GM23338 (cell line): ENCODE measurements around the gene BCL7C. TPM values are rescaled to one million over a fixed set of nuclear protein-coding genes. Genes with fewer than 3 reads are reported as not detected.

Experiments used
- ATAC-seq: fragments of 200-7000 bp; cut with Tn5 transposase; 3 replicates; pipeline ENCODE4 v1.9.1; 2020
- DNase-seq: peaks from one replicate; pipeline ENCODE4 v3.0.0-alpha.2; 2015; ENCODE audit warnings: low spot score
- H2AFZ ChIP-seq: fragments of 200-600 bp; sonication (generic); 2 replicates; pipeline ENCODE4 v1.8.0; 2016; ENCODE audit warnings: antibody characterized with exemption, mild to moderate bottlenecking, moderate library complexity
- H3F3A ChIP-seq: fragments of 200-600 bp; sonication (generic); replicated peaks from 2 replicates; pipeline ENCODE4 v1.8.0; 2017; ENCODE audit warnings: antibody characterized with exemption, mixed run types, low read depth
- H3K27ac ChIP-seq: fragments of 200-600 bp; sonication (generic); 2 replicates; pipeline ENCODE4 v1.6.1; 2016; ENCODE audit warnings: low read depth
- H3K27me3 ChIP-seq: fragments of 200-600 bp; sonication (generic); 2 replicates; pipeline ENCODE4 v1.8.0; 2016; ENCODE audit warnings: mild to moderate bottlenecking, mixed run types, moderate library complexity; ENCODE audit not compliant: insufficient read depth
- H3K36me3 ChIP-seq: fragments of 200-600 bp; sonication (generic); 2 replicates; pipeline ENCODE4 v1.8.0; 2016; ENCODE audit warnings: mild to moderate bottlenecking; ENCODE audit not compliant: insufficient read depth
- H3K4me1 ChIP-seq: fragments of 200-600 bp; sonication (generic); 2 replicates; pipeline ENCODE4 v1.8.0; 2016; ENCODE audit warnings: mild to moderate bottlenecking, moderate library complexity; ENCODE audit not compliant: insufficient read depth
- H3K4me2 ChIP-seq: fragments of 200-600 bp; sonication (generic); 2 replicates; pipeline ENCODE4 v1.7.1; 2017; ENCODE audit warnings: mixed run types
- H3K4me3 ChIP-seq: fragments of 200-600 bp; sonication (generic); 2 replicates; pipeline ENCODE4 v1.6.1; 2016; ENCODE audit warnings: mixed run types
- H3K79me2 ChIP-seq: fragments of 200-600 bp; sonication (generic); replicated peaks from 2 replicates; pipeline ENCODE4 v1.8.0; 2017; ENCODE audit warnings: mild to moderate bottlenecking; ENCODE audit not compliant: insufficient read depth
- H3K9me2 ChIP-seq: fragments of 200-600 bp; sonication (generic); 2 replicates; pipeline ENCODE4 v1.8.0; 2017; ENCODE audit not compliant: insufficient read depth
- H4K20me1 ChIP-seq: fragments of 200-600 bp; sonication (generic); replicated peaks from 2 replicates; pipeline ENCODE4 v1.8.0; 2017; ENCODE audit warnings: mild to moderate bottlenecking; ENCODE audit not compliant: insufficient read depth
- H3K27ac Mint-ChIP-seq: 2 replicates; pipeline ENCODE4 v1.8.0; 2020; ENCODE audit warnings: inconsistent platforms, mild to moderate bottlenecking, moderate library complexity, mixed read lengths
- H3K27me3 Mint-ChIP-seq: 3 replicates; pipeline ENCODE4 v1.8.0; 2022; ENCODE audit warnings: low read depth, mild to moderate bottlenecking, moderate library complexity, mixed read lengths, inconsistent platforms; ENCODE audit not compliant: insufficient read depth, poor library complexity
- H3K36me3 Mint-ChIP-seq: 3 replicates; pipeline ENCODE4 v1.8.0; 2021; ENCODE audit warnings: low read depth, mild to moderate bottlenecking, inconsistent platforms, moderate library complexity, mixed read lengths
- H3K4me1 Mint-ChIP-seq: 3 replicates; pipeline ENCODE4 v1.8.0; 2020; ENCODE audit warnings: mild to moderate bottlenecking, inconsistent platforms, mixed read lengths
- H3K4me3 Mint-ChIP-seq: 3 replicates; pipeline ENCODE4 v1.8.0; 2021; ENCODE audit warnings: moderate library complexity, mild to moderate bottlenecking, inconsistent platforms, mixed read lengths
- H3K9me3 Mint-ChIP-seq: 3 replicates; pipeline ENCODE4 v1.8.0; 2020; ENCODE audit warnings: moderate library complexity, mild to moderate bottlenecking, inconsistent platforms, mixed read lengths
- EZH2 ChIP-seq: fragments of 200-600 bp; sonication (generic); IDR thresholded peaks from one replicate; pipeline ENCODE4 v1.8.0; 2017; ENCODE audit warnings: antibody characterized with exemption, mild to moderate bottlenecking, low read depth; ENCODE audit not compliant: unreplicated experiment
- EZH2phosphoT487 ChIP-seq: fragments of 200-600 bp; sonication (generic); IDR thresholded peaks from one replicate; pipeline ENCODE4 v1.8.1; 2018; ENCODE audit warnings: antibody characterized with exemption; ENCODE audit not compliant: unreplicated experiment
- REST ChIP-seq: IDR thresholded peaks from one replicate; pipeline ENCODE4 v1.6.1; 2018; ENCODE audit warnings: antibody characterized with exemption; ENCODE audit not compliant: unreplicated experiment
- STAT1 ChIP-seq: IDR thresholded peaks from one replicate; pipeline ENCODE4 v1.6.1; 2016; ENCODE audit warnings: antibody characterized with exemption; ENCODE audit not compliant: unreplicated experiment
- ZNF331 ChIP-seq: fragments of 250-450 bp; sonication (Bioruptor Pico); IDR thresholded peaks from 2 replicates; pipeline ENCODE4 v1.5.0; 2020; ENCODE audit warnings: low read depth, mild to moderate bottlenecking, moderate library complexity
- ZNF462 ChIP-seq: fragments of 250-450 bp; sonication (Bioruptor Pico); IDR thresholded peaks from 2 replicates; pipeline ENCODE4 v1.5.0; 2020; ENCODE audit warnings: mild to moderate bottlenecking, moderate library complexity
- polyA plus RNA-seq: library from polyadenylated mRNA; unstranded; fragments of >200 nt; fragmentation: Nextera tagmentation; extraction: Ambion mirVana; gene quantifications from 2 replicates; pipeline ENCODE4 v1.2.1, GENCODE V29; 2016
- total RNA-seq: library from RNA; depleted of rRNA; stranded (reverse); fragments of >200 nt; shearing (Covaris generic); gene quantifications from 2 replicates; pipeline ENCODE4 v1.2.3, GENCODE V29; 2014

BCL7C gene
- total and polyA plus RNA-seq, 2 experiments from 2014 or later: 17.5 to 22.1 TPM

- H3K9me3 Mint-ChIP-seq: no peaks in the 10 kb centered on the region
- peaks cover 11% of the 10 kb centered on the region for H3K4me1 Mint-ChIP-seq
- no peak for TF ChIP-seq REST
- no peak for TF ChIP-seq STAT1
- TF ChIP-seq ZNF462 (CRISPR knock-in tag): no peak
- no peak for TF ChIP-seq ZNF331 (CRISPR knock-in tag)
- no peak for TF ChIP-seq EZH2phosphoT487
- TF ChIP-seq EZH2: no peak
- 0 out of 2 replicates have a peak, but pooled peaks cover 5% of the 10 kb centered on the region for H3F3A ChIP-seq
- H4K20me1 ChIP-seq: peaks cover 4% of the 10 kb centered on the region; the same call in 1 of the 2 replicates
- no peak overlapping the region for H3K27ac ChIP-seq
- peaks cover 43% of the 10 kb centered on the region for H3K36me3 Mint-ChIP-seq
- no peaks in the 10 kb centered on the region for H3K9me2 ChIP-seq
- no peak overlapping the region for H3K4me2 ChIP-seq
- no peaks in the 10 kb centered on the region for H3K27me3 ChIP-seq
- DNase-seq (no peak), ATAC-seq (no peak)
- H3K27me3 Mint-ChIP-seq: no peaks in the 10 kb centered on the region
- peaks cover 9% of the 10 kb centered on the region; the same call in 1 of the 2 replicates for H3K4me1 ChIP-seq
- H3K4me3 ChIP-seq: no peak overlapping the region
- H3K4me3 Mint-ChIP-seq: no peak overlapping the region
- no peak overlapping the region for H2AFZ ChIP-seq
- peak overlapping the region; percentile 70; the same call in 1 of the 2 replicates for H3K27ac Mint-ChIP-seq
- H3K79me2 ChIP-seq: peaks cover 18% of the 10 kb centered on the region
- peaks cover 27% of the 10 kb centered on the region for H3K36me3 ChIP-seq
Observed at GRCh38 chr16:30928390-30928789, 34.5 kb upstream of the BCL7C start.
